ENCODE data around the gene MEA1. TPM values are rescaled to one million over a fixed set of nuclear protein-coding genes. Genes with fewer than 3 reads are reported as not detected.

Gene MEA1
- total RNA-seq, 2 experiments from 2014 or later = 61.2 to 70.1 TPM

GRCh38 chr6:42971746-42972327, 41.9 kb downstream of the MEA1 start:
- H3K27me3 Mint-ChIP-seq = no peaks in the 10 kb centered on the region
- no peaks in the 10 kb centered on the region for H3K9me3 Mint-ChIP-seq
- no peak overlapping the region for H3K4me3 Mint-ChIP-seq
- POLR2A ChIA-PET = interaction anchor here (0.8 to 2.7 kb wide), 4 partner anchors 8 to 49 kb away, joined by 3 to 11 read pairs (median 4); partner anchors contain the start of genes CNPY3, PEX6 and RRP36
- DNase-seq (no peak), ATAC-seq (ENCODE audit: low read depth) (no peak)
- H3K4me1 Mint-ChIP-seq = peaks cover 8% of the 10 kb centered on the region
- no peak overlapping the region for H3K27ac Mint-ChIP-seq
- peaks cover 13% of the 10 kb centered on the region for H3K36me3 Mint-ChIP-seq

- Mint-ChIP-seq H3K27me3 (no peaks in the 10 kb centered on the region), H3K9me3 (no peaks in the 10 kb centered on the region), H3K4me3 (no peak overlapping the region), H3K36me3 (peaks cover 8% of the 10 kb centered on the region), H3K27ac (no peak overlapping the region), H3K4me1 (peaks cover 4% of the 10 kb centered on the region)
- POLR2A ChIA-PET = interaction anchor here (0.5 to 2.7 kb wide), 8 partner anchors 8 to 223 kb away, joined by 3 to 11 read pairs (median 3); partner anchors contain the start of genes CNPY3, KLHDC3, MEA1 and PEX6
- ATAC-seq (ENCODE audit: low read depth) (no peak), DNase-seq (no peak)
These were observed 42.7 kb downstream of the MEA1 start for GRCh38 chr6:42970871-42971612.

GRCh38 chr6:42969934-42970333, 43.8 kb downstream of the MEA1 start:
- ATAC-seq (ENCODE audit: low read depth) (no peak), DNase-seq (no peak)
- Mint-ChIP-seq H3K27me3 (no peaks in the 10 kb centered on the region), H3K4me1 (peaks cover 2% of the 10 kb centered on the region), H3K9me3 (no peaks in the 10 kb centered on the region), H3K36me3 (peaks cover 6% of the 10 kb centered on the region), H3K27ac (no peak overlapping the region), H3K4me3 (no peak overlapping the region)
- POLR2A ChIA-PET = interaction anchor here (0.9 to 2.7 kb wide), 2 partner anchors 9 to 14 kb away, joined by 3 to 11 read pairs; partner anchors contain the start of genes PEX6 and PPP2R5D

GRCh38 chr6:42969431-42969830, 44.3 kb downstream of the MEA1 start:
- no peak overlapping the region for H3K4me3 Mint-ChIP-seq
- H3K4me1 Mint-ChIP-seq = peaks cover 2% of the 10 kb centered on the region
- DNase-seq (no peak), ATAC-seq (ENCODE audit: low read depth) (no peak)
- H3K9me3 Mint-ChIP-seq = no peaks in the 10 kb centered on the region
- no peaks in the 10 kb centered on the region for H3K27me3 Mint-ChIP-seq
- H3K27ac Mint-ChIP-seq = no peak overlapping the region
- H3K36me3 Mint-ChIP-seq = peaks cover 9% of the 10 kb centered on the region
- POLR2A ChIA-PET = interaction anchor here (0.9 to 2.7 kb wide), 2 partner anchors 10 to 15 kb away, joined by 3 to 11 read pairs; partner anchors contain the start of genes PEX6 and PPP2R5D

- no peak for ATAC-seq (ENCODE audit: low read depth)
These were observed 45.0 kb downstream of the MEA1 start for GRCh38 chr6:42968783-42969182.

GRCh38 chr6:42968126-42968701, 45.5 kb downstream of the MEA1 start:
- H3K36me3 Mint-ChIP-seq = peaks cover 3% of the 10 kb centered on the region
- DNase-seq (no peak), ATAC-seq (ENCODE audit: low read depth) (no peak)
- no peaks in the 10 kb centered on the region for H3K27me3 Mint-ChIP-seq
- H3K4me1 Mint-ChIP-seq = peaks cover 2% of the 10 kb centered on the region
- H3K4me3 Mint-ChIP-seq = no peak overlapping the region
- H3K9me3 Mint-ChIP-seq = no peaks in the 10 kb centered on the region
- POLR2A ChIA-PET = no interaction called here
- no peak overlapping the region for H3K27ac Mint-ChIP-seq

More at GRCh38 chr6:42968783-42969182, 45.0 kb downstream of the MEA1 start:
- no peaks in the 10 kb centered on the region for H3K9me3 Mint-ChIP-seq
- H3K4me1 Mint-ChIP-seq = peaks cover 2% of the 10 kb centered on the region
- POLR2A ChIA-PET = no interaction called here
- no peaks in the 10 kb centered on the region for H3K27me3 Mint-ChIP-seq
- no peak overlapping the region for H3K27ac Mint-ChIP-seq
- H3K36me3 Mint-ChIP-seq = peaks cover 6% of the 10 kb centered on the region
- H3K4me3 Mint-ChIP-seq = no peak overlapping the region
- no peak for DNase-seq

GRCh38 chr6:42967228-42967627, 46.5 kb downstream of the MEA1 start:
- Mint-ChIP-seq H3K9me3 (no peaks in the 10 kb centered on the region), H3K27me3 (no peaks in the 10 kb centered on the region), H3K27ac (no peak overlapping the region), H3K4me1 (peaks cover 2% of the 10 kb centered on the region), H3K36me3 (peaks cover 7% of the 10 kb centered on the region), H3K4me3 (no peak overlapping the region)
- DNase-seq (no peak), ATAC-seq (ENCODE audit: low read depth) (no peak)
- POLR2A ChIA-PET = interaction anchor here (1.0 to 3.6 kb wide), 3 partner anchors 8 to 38 kb away, joined by 3 to 23 read pairs (median 4); partner anchors contain the start of genes CNPY3 and PEX6

GRCh38 chr6:42966571-42966970, 47.2 kb downstream of the MEA1 start:
- H3K27me3 Mint-ChIP-seq = no peaks in the 10 kb centered on the region
- ATAC-seq (ENCODE audit: low read depth) = no peak
- H3K9me3 Mint-ChIP-seq = no peaks in the 10 kb centered on the region
- H3K36me3 Mint-ChIP-seq = peaks cover 9% of the 10 kb centered on the region
- POLR2A ChIA-PET = interaction anchor here (1.0 to 3.6 kb wide), 3 partner anchors 9 to 37 kb away, joined by 3 to 23 read pairs (median 4); partner anchors contain the start of genes CNPY3 and PEX6
- no peak overlapping the region for H3K27ac Mint-ChIP-seq
- peaks cover 1% of the 10 kb centered on the region for H3K4me1 Mint-ChIP-seq
- H3K4me3 Mint-ChIP-seq = no peak overlapping the region
- DNase-seq = no peak

GRCh38 chr6:42963855-42964605, 49.7 kb downstream of the MEA1 start:
- Mint-ChIP-seq H3K4me1 (peaks cover 11% of the 10 kb centered on the region), H3K27ac (no peak overlapping the region), H3K9me3 (no peaks in the 10 kb centered on the region), H3K4me3 (no peak overlapping the region), H3K27me3 (peaks cover 6% of the 10 kb centered on the region), H3K36me3 (peaks cover 9% of the 10 kb centered on the region)
- no peak for DNase-seq
- peak; percentile 54 for ATAC-seq (ENCODE audit: low read depth)
- POLR2A ChIA-PET = interaction anchor here (0.7 to 3.6 kb wide), 3 partner anchors 15 to 169 kb away, joined by 3 to 23 read pairs (median 4); partner anchors contain the start of gene PEX6

GRCh38 chr6:42963179-42963854, 50.4 kb downstream of the MEA1 start:
- no peak for ATAC-seq (ENCODE audit: low read depth)
- POLR2A ChIA-PET = no interaction called here
- Mint-ChIP-seq H3K27me3 (peaks cover 6% of the 10 kb centered on the region), H3K9me3 (no peaks in the 10 kb centered on the region), H3K4me1 (peaks cover 11% of the 10 kb centered on the region), H3K4me3 (no peak overlapping the region), H3K27ac (no peak overlapping the region), H3K36me3 (peaks cover 9% of the 10 kb centered on the region)
- DNase-seq = no peak

GRCh38 chr6:42962502-42963178, 51.1 kb downstream of the MEA1 start:
- Mint-ChIP-seq H3K4me1 (peaks cover 11% of the 10 kb centered on the region), H3K36me3 (peaks cover 9% of the 10 kb centered on the region), H3K27me3 (peaks cover 6% of the 10 kb centered on the region), H3K4me3 (no peak overlapping the region), H3K27ac (no peak overlapping the region), H3K9me3 (no peaks in the 10 kb centered on the region)
- DNase-seq (no peak), ATAC-seq (ENCODE audit: low read depth) (no peak)
- POLR2A ChIA-PET = no interaction called here

- Mint-ChIP-seq H3K27ac (no peak overlapping the region), H3K36me3 (peaks cover 9% of the 10 kb centered on the region), H3K9me3 (no peaks in the 10 kb centered on the region), H3K27me3 (peaks cover 6% of the 10 kb centered on the region), H3K4me1 (peaks cover 11% of the 10 kb centered on the region), H3K4me3 (no peak overlapping the region)
- no peak for ATAC-seq (ENCODE audit: low read depth)
- DNase-seq = no peak
- POLR2A ChIA-PET = no interaction called here
These were observed 51.6 kb downstream of the MEA1 start for GRCh38 chr6:42962096-42962495.
